Right atrium auricular region (tissue), 2 donors: ENCODE measurements around the gene JMJD1C. TPM values are rescaled to one million over a fixed set of nuclear protein-coding genes. Genes with fewer than 3 reads are reported as not detected.
A peak's percentile ranks its signal among the peaks of the same experiment; 100 is the strongest.

ENCODE experiments used
- DNase-seq: peaks from one replicate; pipeline ENCODE4 v3.0.0-alpha.2; 2019; ENCODE audit warnings: low spot score
- H3K27ac ChIP-seq, 2 donors: fragments of 200-600 bp; sonication (generic); 1 replicate in 1 of 2; 2 replicates in 1 of 2; pipeline ENCODE4 v1.5.1; 2016 to 2019
- H3K27me3 ChIP-seq, 2 donors: fragments of 200-600 bp; sonication (generic); one replicate each; pipeline versions ENCODE4 v1.5.1 to v1.6.0; 2017 to 2019
- H3K36me3 ChIP-seq: fragments of 200-600 bp; sonication (generic); one replicate; pipeline ENCODE4 v1.5.1; 2016
- H3K4me1 ChIP-seq, 2 donors: fragments of 200-600 bp; sonication (generic); one replicate each; pipeline versions ENCODE4 v1.5.1 to v1.6.0; 2017 to 2019
- H3K4me3 ChIP-seq, 2 donors: fragments of 200-600 bp; sonication (generic); 1 replicate in 1 of 2; 2 replicates in 1 of 2; pipeline ENCODE4 v1.5.1; 2017 to 2019; ENCODE audit warnings: mild to moderate bottlenecking in 1 of 2, moderate library complexity in 1 of 2
- H3K9me3 ChIP-seq, 2 donors: fragments of 200-600 bp; sonication (generic); one replicate each; pipeline ENCODE4 v1.5.1; 2019
- CTCF ChIP-seq, 2 donors: fragments of 200-600 bp; sonication (generic); IDR thresholded peaks; one replicate each; pipeline ENCODE4 v1.5.1; 2019; ENCODE audit warnings: antibody characterized with exemption in 2 of 2
- total RNA-seq, 2 donors: library from RNA; depleted of rRNA; stranded (reverse); fragments of >200 nt; gene quantifications; one replicate each; pipeline ENCODE4 v1.1.0, GENCODE V29; 2016

The JMJD1C gene
- total RNA-seq, 2 donors from 2014 or later: 45.5 to 57.6 TPM

- Histone ChIP-seq H3K36me3 (peaks cover 8% of the 10 kb centered on the region), H3K4me3 (no peak overlapping the region), H3K27ac (no peak overlapping the region), H3K9me3 (no peaks in the 10 kb centered on the region), H3K27me3 (no peaks in the 10 kb centered on the region), H3K4me1 (peaks cover 0 to 60% of the 10 kb centered on the region in 2 donors)
- TF ChIP-seq CTCF (IDR thresholded peaks at IDR 0.05): no peak
- DNase-seq: no peak
These were observed 252.3 kb downstream of the JMJD1C start for GRCh38 chr10:63213489-63213888.

GRCh38 chr10:63210611-63211196 lies 255.1 kb downstream of the JMJD1C start:
- H3K36me3 ChIP-seq: peaks cover 14% of the 10 kb centered on the region
- DNase-seq: no peak
- no peak overlapping the region for H3K4me3 ChIP-seq
- no peaks in the 10 kb centered on the region for H3K27me3 ChIP-seq
- TF ChIP-seq CTCF (IDR thresholded peaks at IDR 0.05): no peak
- H3K27ac ChIP-seq: peak overlapping the region in 1 of 2 donors; percentile 36
- no peaks in the 10 kb centered on the region for H3K9me3 ChIP-seq
- peaks cover 0 to 71% of the 10 kb centered on the region in 2 donors for H3K4me1 ChIP-seq

GRCh38 chr10:63209705-63210104 lies 256.1 kb downstream of the JMJD1C start:
- no peak for TF ChIP-seq CTCF (IDR thresholded peaks at IDR 0.05)
- Histone ChIP-seq H3K4me3 (no peak overlapping the region), H3K27ac (peak overlapping the region in 1 of 2 donors; percentile 36), H3K27me3 (no peaks in the 10 kb centered on the region), H3K9me3 (no peaks in the 10 kb centered on the region), H3K4me1 (peaks cover 0 to 79% of the 10 kb centered on the region in 2 donors), H3K36me3 (peaks cover 18% of the 10 kb centered on the region)
- no peak for DNase-seq

GRCh38 chr10:63208986-63209385 lies 256.8 kb downstream of the JMJD1C start:
- peaks cover 0 to 75% of the 10 kb centered on the region in 2 donors for H3K4me1 ChIP-seq
- no peak overlapping the region for H3K27ac ChIP-seq
- H3K4me3 ChIP-seq: no peak overlapping the region
- no peak for TF ChIP-seq CTCF (IDR thresholded peaks at IDR 0.05)
- H3K9me3 ChIP-seq: no peaks in the 10 kb centered on the region
- no peaks in the 10 kb centered on the region for H3K27me3 ChIP-seq
- H3K36me3 ChIP-seq: peaks cover 18% of the 10 kb centered on the region
- DNase-seq: no peak

GRCh38 chr10:63206997-63207811 lies 258.6 kb downstream of the JMJD1C start:
- Histone ChIP-seq H3K4me3 (peak overlapping the region in 1 of 2 donors; percentile 2), H3K9me3 (no peaks in the 10 kb centered on the region), H3K36me3 (peaks cover 10% of the 10 kb centered on the region), H3K4me1 (peaks cover 0 to 70% of the 10 kb centered on the region in 2 donors), H3K27me3 (no peaks in the 10 kb centered on the region), H3K27ac (peak overlapping the region; percentile 64 to 81)
- TF ChIP-seq CTCF (IDR thresholded peaks at IDR 0.05): no peak
- no peak for DNase-seq
